GM19438 (cell line): ENCODE measurements around the gene ZNF382.
"Not testable (repeated sequence)": the region's sequence is repeated elsewhere in the genome, so short reads cannot be mapped to it uniquely, and the experiment has no call there.

Experiments used
- ATAC-seq: cut with Tn5 transposase; IDR thresholded peaks from one replicate; pipeline ENCODE4 v1.9.1; 2021; ENCODE audit warnings: low read depth; ENCODE audit not compliant: unreplicated experiment

Gene ZNF382

GRCh38 chr19:36605101-36605876, at the start of gene ZNF382:
ZNF382 (plus strand) TSS chr19:36605313; CDS start chr19:36609915, 4,602 bp downstream.
- ATAC-seq = peak; percentile 64

- ATAC-seq = no peak
Observed at GRCh38 chr19:36564391-36564790, 40.7 kb upstream of the ZNF382 start.

GRCh38 chr19:36572593-36573019, 32.5 kb upstream of the ZNF382 start:
- ATAC-seq = no peak

GRCh38 chr19:36573020-36573894, 31.9 kb upstream of the ZNF382 start, which contains the start of gene ZNF529:
ZNF529 (minus strand) TSS chr19:36573292; CDS start chr19:36572346, 946 bp downstream.
- ATAC-seq = peak; percentile 88

- ATAC-seq = peak; percentile 8
Observed at GRCh38 chr19:36573895-36574720, 31.0 kb upstream of the ZNF382 start.

GRCh38 chr19:36574741-36575140, 30.4 kb upstream of the ZNF382 start:
- ATAC-seq = no peak

- no peak for ATAC-seq
Observed at GRCh38 chr19:36577271-36577996, 27.7 kb upstream of the ZNF382 start.

- no peak for ATAC-seq
Observed at GRCh38 chr19:36579255-36579654, 25.9 kb upstream of the ZNF382 start.

GRCh38 chr19:36602681-36603080, 2.4 kb upstream of the ZNF382 start:
- ATAC-seq = not testable (repeated sequence)

GRCh38 chr19:36604656-36605100, 435 bp upstream of the ZNF382 start:
- ATAC-seq = peak; percentile 80

- ATAC-seq = no peak
Observed at GRCh38 chr19:36605877-36606478, 865 bp downstream of the ZNF382 start.

GRCh38 chr19:36627057-36627456, 21.9 kb downstream of the ZNF382 start:
- ATAC-seq = no peak

GRCh38 chr19:36635342-36635741, 30.2 kb downstream of the ZNF382 start:
- ATAC-seq = no peak

- ATAC-seq = no peak
Observed at GRCh38 chr19:36638862-36639510, 33.9 kb downstream of the ZNF382 start.

- no peak for ATAC-seq
Observed at GRCh38 chr19:36646746-36647145, 41.6 kb downstream of the ZNF382 start.

GRCh38 chr19:36652958-36653357, 47.8 kb downstream of the ZNF382 start:
- ATAC-seq = no peak

GRCh38 chr19:36665832-36666231, 60.7 kb downstream of the ZNF382 start:
- no peak for ATAC-seq

GRCh38 chr19:36668646-36669045, 63.5 kb downstream of the ZNF382 start:
- ATAC-seq = no peak

- no peak for ATAC-seq
Observed at GRCh38 chr19:36672368-36672767, 67.3 kb downstream of the ZNF382 start.
